ENCODE results near the gene TNPO1. TPM values are rescaled to one million over a fixed set of nuclear protein-coding genes. Genes with fewer than 3 reads are reported as not detected.
A peak's percentile ranks its signal among the peaks of the same experiment; 100 is the strongest.

TNPO1 gene
- total RNA-seq, 4 donors from 2014 or later: 96.8 to 130 (median 111) TPM

DNA sequence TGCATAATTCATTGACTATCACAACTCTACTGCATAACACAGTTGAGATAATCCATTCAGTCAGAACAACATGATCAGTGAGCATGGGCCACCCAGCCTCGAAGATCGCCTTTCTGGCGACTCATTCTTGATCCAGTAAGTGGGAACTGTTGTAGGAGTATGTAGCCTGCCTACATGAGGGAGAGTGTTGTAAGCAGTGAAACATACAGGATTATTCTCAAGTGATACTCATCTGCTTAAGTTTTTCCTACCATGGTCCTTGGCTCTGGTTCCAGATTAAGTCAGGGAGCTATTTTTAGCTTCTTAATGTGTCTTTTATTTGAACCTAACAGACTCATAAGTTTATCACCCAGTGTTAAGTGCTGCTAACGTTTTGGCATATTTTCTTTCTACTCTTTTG is 44.0 kb downstream of the TNPO1 start:
- peak; percentile 12 to 47 for DNase-seq
- H3K27me3 ChIP-seq: no peaks in the 10 kb centered on the region
- H3K36me3 ChIP-seq: peaks cover 0 to 57% of the 10 kb centered on the region in 2 donors
- peak overlapping the region; percentile 69 to 76 (median 74) for H3K27ac ChIP-seq
- TF ChIP-seq, protein P1, sequence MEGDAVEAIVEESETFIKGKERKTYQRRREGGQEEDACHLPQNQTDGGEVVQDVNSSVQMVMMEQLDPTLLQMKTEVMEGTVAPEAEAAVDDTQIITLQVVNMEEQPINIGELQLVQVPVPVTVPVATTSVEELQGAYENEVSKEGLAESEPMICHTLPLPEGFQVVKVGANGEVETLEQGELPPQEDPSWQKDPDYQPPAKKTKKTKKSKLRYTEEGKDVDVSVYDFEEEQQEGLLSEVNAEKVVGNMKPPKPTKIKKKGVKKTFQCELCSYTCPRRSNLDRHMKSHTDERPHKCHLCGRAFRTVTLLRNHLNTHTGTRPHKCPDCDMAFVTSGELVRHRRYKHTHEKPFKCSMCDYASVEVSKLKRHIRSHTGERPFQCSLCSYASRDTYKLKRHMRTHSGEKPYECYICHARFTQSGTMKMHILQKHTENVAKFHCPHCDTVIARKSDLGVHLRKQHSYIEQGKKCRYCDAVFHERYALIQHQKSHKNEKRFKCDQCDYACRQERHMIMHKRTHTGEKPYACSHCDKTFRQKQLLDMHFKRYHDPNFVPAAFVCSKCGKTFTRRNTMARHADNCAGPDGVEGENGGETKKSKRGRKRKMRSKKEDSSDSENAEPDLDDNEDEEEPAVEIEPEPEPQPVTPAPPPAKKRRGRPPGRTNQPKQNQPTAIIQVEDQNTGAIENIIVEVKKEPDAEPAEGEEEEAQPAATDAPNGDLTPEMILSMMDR (IDR thresholded peaks at IDR 0.05 in 4 of 5, conservative IDR thresholded peaks at IDR 0.05 in 1 of 5): no peak
- no peak for TF ChIP-seq POLR2A (IDR thresholded peaks at IDR 0.05)
- H3K9me3 ChIP-seq: no peaks in the 10 kb centered on the region
- intact Hi-C loops (cut with DNase I; ENCODE audit: low total_unique reads) (no loop called here), in situ Hi-C loops (cut with MboI; ENCODE audit: low sequenced_read_pairs in 4 of 4) (no loop called here)
- H3K4me3 ChIP-seq: no peak overlapping the region
- H3K4me1 ChIP-seq: peaks cover 24 to 32% of the 10 kb centered on the region in 2 donors
- peak; percentile 97 to 99 for ATAC-seq

DNA sequence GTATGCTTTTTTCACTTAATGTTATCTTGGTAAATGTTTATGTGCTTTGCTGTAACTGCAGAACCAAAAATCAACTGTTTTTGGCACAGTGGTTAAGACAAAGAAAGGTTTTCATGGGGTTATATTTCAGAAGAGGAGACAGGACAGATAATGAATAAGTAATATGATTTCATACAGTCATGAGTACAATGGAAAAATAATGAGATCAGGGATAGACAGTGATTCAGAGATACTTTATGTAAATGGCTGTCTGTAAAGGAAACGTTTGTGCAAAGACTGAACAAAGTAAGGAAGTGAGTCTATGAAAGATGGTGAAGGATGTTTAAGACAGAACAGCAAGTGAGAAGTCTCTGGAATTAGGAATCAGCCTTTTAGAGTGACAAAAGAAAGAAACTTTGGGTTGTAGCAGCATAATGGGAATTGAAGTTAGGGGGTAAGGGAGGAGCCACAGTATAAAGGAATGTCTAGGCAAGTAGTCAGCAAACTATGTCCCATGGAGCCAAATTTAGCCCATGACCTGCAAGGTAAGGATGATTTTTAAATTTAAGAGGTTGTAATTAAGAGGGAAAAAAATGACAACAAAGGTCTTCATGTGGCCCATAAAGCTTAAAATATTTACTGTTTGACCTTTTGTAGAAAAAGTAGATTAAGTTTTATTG is 55.0 kb downstream of the TNPO1 start:
- H3K4me3 ChIP-seq: no peak overlapping the region
- H3K9me3 ChIP-seq: no peaks in the 10 kb centered on the region
- H3K27ac ChIP-seq: peak overlapping the region; percentile 9 to 47 (median 28)
- H3K4me1 ChIP-seq: peaks cover 9 to 10% of the 10 kb centered on the region in 2 donors
- H3K27me3 ChIP-seq: no peaks in the 10 kb centered on the region
- in situ Hi-C loops (cut with MboI; ENCODE audit: low sequenced_read_pairs in 4 of 4): no loop called here
- intact Hi-C loops (cut with DNase I; ENCODE audit: low total_unique reads): no loop called here
- no peak for DNase-seq
- ATAC-seq: peak in 1 of 2 donors; percentile 49
- H3K36me3 ChIP-seq: peaks cover 5 to 53% of the 10 kb centered on the region in 2 donors
- no peak for TF ChIP-seq POLR2A (IDR thresholded peaks at IDR 0.05)
- TF ChIP-seq, protein P1 (IDR thresholded peaks at IDR 0.05 in 4 of 5, conservative IDR thresholded peaks at IDR 0.05 in 1 of 5): no peak

DNA sequence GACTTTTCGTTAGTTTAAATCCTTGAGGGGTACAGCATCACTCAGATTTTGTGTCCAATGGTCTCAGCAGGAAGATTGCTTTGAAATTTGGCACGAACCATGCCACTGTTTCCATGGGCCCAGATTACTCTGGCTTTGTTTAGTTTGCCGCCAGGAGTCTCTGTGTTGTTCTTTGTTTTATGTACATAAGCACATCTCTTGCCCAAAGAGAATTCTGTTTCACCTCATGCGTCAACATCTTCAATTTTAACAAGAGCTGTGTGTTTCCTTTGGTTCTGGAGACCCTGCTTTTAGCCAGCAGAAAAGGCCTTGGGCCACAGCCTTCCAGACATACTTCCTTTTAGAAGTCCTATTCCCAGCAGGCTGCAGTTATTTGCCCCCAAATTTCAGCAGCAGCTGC is 62.4 kb downstream of the TNPO1 start:
- Histone ChIP-seq H3K4me1 (no peaks in the 10 kb centered on the region), H3K27me3 (no peaks in the 10 kb centered on the region), H3K9me3 (no peaks in the 10 kb centered on the region), H3K27ac (no peak overlapping the region), H3K36me3 (peaks cover 0 to 86% of the 10 kb centered on the region in 2 donors), H3K4me3 (no peak overlapping the region)
- DNase-seq (no peak), ATAC-seq (no peak)
- no peak for TF ChIP-seq POLR2A (IDR thresholded peaks at IDR 0.05)
- TF ChIP-seq, protein P1 (IDR thresholded peaks at IDR 0.05 in 4 of 5, conservative IDR thresholded peaks at IDR 0.05 in 1 of 5): no peak
- intact Hi-C loops (cut with DNase I; ENCODE audit: low total_unique reads) (no loop called here), in situ Hi-C loops (cut with MboI; ENCODE audit: low sequenced_read_pairs in 4 of 4) (no loop called here)

DNA sequence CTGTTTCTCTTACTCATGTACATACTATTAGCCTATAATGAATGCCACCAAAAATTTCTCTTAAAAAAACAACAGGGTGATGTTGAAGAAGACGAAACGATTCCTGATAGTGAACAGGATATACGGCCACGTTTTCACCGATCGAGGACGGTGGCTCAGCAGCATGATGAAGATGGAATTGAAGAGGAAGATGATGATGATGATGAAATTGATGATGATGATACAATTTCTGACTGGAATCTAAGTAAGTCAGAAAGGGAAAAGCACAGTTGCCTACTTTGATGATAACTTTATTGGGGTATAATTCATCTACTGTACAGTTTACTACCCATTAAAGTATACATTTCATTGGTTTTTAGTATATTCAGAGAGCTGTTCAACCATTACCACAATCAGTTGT is 66.5 kb downstream of the TNPO1 start:
- no peak for DNase-seq
- Histone ChIP-seq H3K4me3 (no peak overlapping the region), H3K27me3 (no peaks in the 10 kb centered on the region), H3K4me1 (no peaks in the 10 kb centered on the region), H3K36me3 (peaks cover 0 to 88% of the 10 kb centered on the region in 2 donors), H3K9me3 (no peaks in the 10 kb centered on the region), H3K27ac (no peak overlapping the region)
- intact Hi-C loops (cut with DNase I; ENCODE audit: low total_unique reads): no loop called here
- TF ChIP-seq, protein P1 (IDR thresholded peaks at IDR 0.05 in 4 of 5, conservative IDR thresholded peaks at IDR 0.05 in 1 of 5): no peak
- no peak for TF ChIP-seq POLR2A (IDR thresholded peaks at IDR 0.05)
- in situ Hi-C loops (cut with MboI; ENCODE audit: low sequenced_read_pairs in 4 of 4): no loop called here
- no peak for ATAC-seq
